Esophagus squamous epithelium (tissue), 5 donors: ENCODE results near the gene AS3MT. TPM values are rescaled to one million over a fixed set of nuclear protein-coding genes. Genes with fewer than 3 reads are reported as not detected.

ENCODE experiments used
- DNase-seq: peaks from one replicate; lab custom pipeline; 2025; lab: John Stamatoyannopoulos, UW
- H3K27ac ChIP-seq, 4 donors: fragments of 200-600 bp; sonication (generic); one replicate each; pipeline ENCODE4 v1.5.1; 2016 to 2019; ENCODE audit warnings: mild to moderate bottlenecking in 1 of 4
- H3K27me3 ChIP-seq, 4 donors: fragments of 200-600 bp; sonication (generic); 1 replicate in 3 of 4; 2 replicates in 1 of 4; pipeline versions ENCODE4 v1.5.1 to v1.6.0; 2017 to 2021; ENCODE audit warnings: antibody characterized with exemption in 1 of 4
- H3K36me3 ChIP-seq, 3 donors: fragments of 200-600 bp; sonication (generic); one replicate each; pipeline ENCODE4 v1.5.1; 2016 to 2019
- H3K4me1 ChIP-seq, 3 donors: fragments of 200-600 bp; sonication (generic); one replicate each; pipeline ENCODE4 v1.5.1; 2017 to 2019
- H3K4me3 ChIP-seq, 4 donors: fragments of 200-600 bp; sonication (generic); 1 replicate in 3 of 4; 2 replicates in 1 of 4; pipeline ENCODE4 v1.5.1; 2016 to 2019; ENCODE audit warnings: mild to moderate bottlenecking in 2 of 4, moderate library complexity in 1 of 4
- H3K9me3 ChIP-seq, 3 donors: fragments of 200-600 bp; sonication (generic); one replicate each; pipeline ENCODE4 v1.5.1; 2016 to 2019
- CTCF ChIP-seq, 6 experiments: fragments of 450-650 bp in 4 of 6; fragments of 200-600 bp in 2 of 6; sonication (generic) in 2 of 6; IDR thresholded peaks; one replicate each; pipeline ENCODE4 v1.5.1; 2016 to 2019; ENCODE audit warnings: antibody characterized with exemption in 6 of 6, mild to moderate bottlenecking in 4 of 6, moderate library complexity in 4 of 6
- POLR2A ChIP-seq, 4 donors: fragments of 450-650 bp; IDR thresholded peaks; one replicate each; pipeline ENCODE4 v1.6.1; 2017; ENCODE audit warnings: antibody characterized with exemption in 4 of 4, mild to moderate bottlenecking in 4 of 4, moderate library complexity in 3 of 4
- WGBS, 2 donors: methylation state at CpG; one replicate each; pipeline ENCODE4 v1.1.5; 2018; 5-methylcytosine and 5-hydroxymethylcytosine counted together
- intact Hi-C: fragments of 100-400 bp; cut with DNase I; formaldehyde crosslinking; loops from one replicate; pipeline ENCODE4 v1.15.0; 2022
- total RNA-seq, 4 donors: library from RNA; depleted of rRNA; stranded (reverse); fragments of >200 nt; gene quantifications; one replicate each; pipeline ENCODE4 v1.1.0, GENCODE V29; 2016
- donor health status: DM: yes; HTN: yes; CAD: no.

The AS3MT gene
- total RNA-seq, 4 donors from 2014 or later, result 0.44 to 4.4 (median 2.9) TPM

GRCh38 chr10:102930720-102931119, 61.5 kb downstream of the AS3MT start:
- H3K4me1 ChIP-seq, result no peaks in the 10 kb centered on the region
- no peak overlapping the region for H3K27ac ChIP-seq
- intact Hi-C loops, result no loop called here
- 80 to 91% methylated on average over 2 of the region's 2 CpGs for WGBS, 2 donors
- no peak for DNase-seq
- TF ChIP-seq POLR2A (IDR thresholded peaks at IDR 0.05) (no peak), CTCF (IDR thresholded peaks at IDR 0.05) (no peak)
- no peak overlapping the region for H3K4me3 ChIP-seq
- H3K36me3 ChIP-seq, result peaks cover 0 to 4% (median 0%) of the 10 kb centered on the region in 3 donors
- H3K9me3 ChIP-seq, result no peaks in the 10 kb centered on the region
- H3K27me3 ChIP-seq, result no peaks in the 10 kb centered on the region

- WGBS, 2 donors, result 71 to 80% methylated on average over 5 of the region's 5 CpGs
- no peak overlapping the region for H3K27ac ChIP-seq
- DNase-seq, result no peak
- H3K27me3 ChIP-seq, result no peaks in the 10 kb centered on the region
- H3K4me1 ChIP-seq, result no peaks in the 10 kb centered on the region
- no peaks in the 10 kb centered on the region for H3K9me3 ChIP-seq
- no peak for TF ChIP-seq POLR2A (IDR thresholded peaks at IDR 0.05)
- TF ChIP-seq CTCF (IDR thresholded peaks at IDR 0.05), result no peak
- intact Hi-C loops, result no loop called here
- peaks cover 0 to 4% (median 0%) of the 10 kb centered on the region in 3 donors for H3K36me3 ChIP-seq
- no peak overlapping the region for H3K4me3 ChIP-seq
These were observed 62.4 kb downstream of the AS3MT start for GRCh38 chr10:102931643-102932042.

- 85 to 97% methylated on average over 4 of the region's 4 CpGs for WGBS, 2 donors
- TF ChIP-seq POLR2A (IDR thresholded peaks at IDR 0.05) (no peak), CTCF (IDR thresholded peaks at IDR 0.05) (no peak)
These were observed 66.2 kb downstream of the AS3MT start for GRCh38 chr10:102935505-102935904.

GRCh38 chr10:102935939-102936605, 66.8 kb downstream of the AS3MT start:
- no peak for DNase-seq
- Histone ChIP-seq H3K9me3 (no peaks in the 10 kb centered on the region), H3K36me3 (no peaks in the 10 kb centered on the region), H3K4me1 (no peaks in the 10 kb centered on the region), H3K27me3 (no peaks in the 10 kb centered on the region), H3K4me3 (no peak overlapping the region), H3K27ac (no peak overlapping the region)
- WGBS, 2 donors, result 80 to 92% methylated on average over 3 of the region's 3 CpGs
- intact Hi-C loops, result no loop called here
- no peak for TF ChIP-seq POLR2A (IDR thresholded peaks at IDR 0.05)
- no peak for TF ChIP-seq CTCF (IDR thresholded peaks at IDR 0.05)

More at GRCh38 chr10:102935505-102935904, 66.2 kb downstream of the AS3MT start:
- Histone ChIP-seq H3K27me3 (no peaks in the 10 kb centered on the region), H3K9me3 (no peaks in the 10 kb centered on the region), H3K4me1 (no peaks in the 10 kb centered on the region), H3K27ac (no peak overlapping the region), H3K4me3 (no peak overlapping the region), H3K36me3 (no peaks in the 10 kb centered on the region)
- intact Hi-C loops, result no loop called here
- no peak for DNase-seq

- no peaks in the 10 kb centered on the region for H3K4me1 ChIP-seq
- 95 to 96% methylated on average over 3 of the region's 3 CpGs for WGBS, 2 donors
- H3K27me3 ChIP-seq, result no peaks in the 10 kb centered on the region
- TF ChIP-seq POLR2A (IDR thresholded peaks at IDR 0.05) (no peak), CTCF (IDR thresholded peaks at IDR 0.05) (no peak)
- H3K27ac ChIP-seq, result no peak overlapping the region
- no peaks in the 10 kb centered on the region for H3K9me3 ChIP-seq
- no peaks in the 10 kb centered on the region for H3K36me3 ChIP-seq
- intact Hi-C loops, result no loop called here
- no peak for DNase-seq
- H3K4me3 ChIP-seq, result no peak overlapping the region
These were observed 72.1 kb downstream of the AS3MT start for GRCh38 chr10:102941401-102941800.
